GM21529 (cell line): ENCODE results near the gene PPIG.
"Not testable (repeated sequence)": the region's sequence is repeated elsewhere in the genome, so short reads cannot be mapped to it uniquely, and the experiment has no call there.

Experiments
- ATAC-seq: cut with Tn5 transposase; IDR thresholded peaks from one replicate; pipeline ENCODE4 v1.9.1; 2021; ENCODE audit not compliant: unreplicated experiment

Gene PPIG

DNA sequence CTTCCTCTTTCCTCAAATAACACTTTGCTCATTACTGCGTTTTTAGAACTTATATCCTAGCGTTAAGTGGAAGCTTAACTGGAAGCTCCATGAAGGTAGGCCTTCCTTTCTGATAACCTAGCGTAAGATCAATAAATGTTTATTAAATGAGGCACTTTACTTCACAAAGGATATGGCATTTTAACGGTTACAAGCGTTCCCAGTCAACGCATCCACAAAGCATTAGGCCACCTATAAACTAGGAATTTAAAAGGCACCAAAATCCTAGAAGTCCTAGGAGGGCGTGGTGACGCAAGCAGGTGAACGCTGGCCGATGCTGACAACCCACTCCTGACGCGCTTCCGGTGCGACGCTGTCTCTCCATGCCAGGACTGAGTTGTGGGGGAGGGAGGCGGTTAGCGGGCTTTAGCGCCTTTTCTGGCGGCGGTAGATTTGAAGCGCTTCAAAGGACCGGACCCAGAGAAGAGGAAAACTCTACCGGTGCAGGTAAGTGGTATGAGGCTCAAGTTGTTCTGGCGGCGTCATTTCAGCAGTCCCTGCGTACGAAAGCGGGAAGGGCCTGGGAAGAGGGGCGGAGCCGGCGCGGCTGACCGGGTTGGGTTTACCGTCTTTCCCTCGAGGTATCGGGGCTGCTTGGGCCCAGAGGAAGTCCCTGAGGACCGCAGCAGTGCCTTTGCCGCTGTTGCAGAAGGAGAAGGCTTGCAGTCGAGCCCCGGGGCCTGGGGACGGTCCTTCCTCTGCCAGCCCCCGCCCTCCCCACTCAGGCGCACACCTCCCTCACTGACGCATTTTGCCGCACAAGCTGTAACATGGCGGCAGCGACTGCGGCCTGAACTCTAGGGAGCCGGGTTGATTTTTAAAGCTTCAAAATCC lies at the start of gene PPIG:
PPIG (plus strand) TSS at position 347 of the 873 bp plus-strand sequence. CDS start 19,691 bp downstream, outside the sequence.
- peak; percentile 89 for ATAC-seq

DNA sequence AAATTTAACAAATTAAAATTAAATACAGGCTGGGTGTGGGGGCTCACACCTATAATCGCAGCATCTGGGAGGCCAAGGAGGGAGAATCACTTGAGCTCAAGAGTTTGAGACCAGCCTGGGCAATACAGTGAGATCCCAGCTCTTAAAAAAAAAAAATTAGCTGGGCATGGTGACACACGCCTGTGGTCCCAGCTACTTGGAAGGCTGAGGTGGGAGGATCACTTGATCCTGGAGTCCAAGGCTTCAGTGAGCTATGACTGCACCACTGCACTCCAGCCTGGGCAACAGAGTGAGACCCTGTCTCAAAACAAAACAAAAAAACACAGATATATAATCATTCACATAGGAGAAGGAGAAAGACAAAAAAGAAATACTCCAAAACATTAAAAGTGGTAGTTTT lies 44.7 kb upstream of the PPIG start:
- ATAC-seq, result not testable (repeated sequence)

DNA sequence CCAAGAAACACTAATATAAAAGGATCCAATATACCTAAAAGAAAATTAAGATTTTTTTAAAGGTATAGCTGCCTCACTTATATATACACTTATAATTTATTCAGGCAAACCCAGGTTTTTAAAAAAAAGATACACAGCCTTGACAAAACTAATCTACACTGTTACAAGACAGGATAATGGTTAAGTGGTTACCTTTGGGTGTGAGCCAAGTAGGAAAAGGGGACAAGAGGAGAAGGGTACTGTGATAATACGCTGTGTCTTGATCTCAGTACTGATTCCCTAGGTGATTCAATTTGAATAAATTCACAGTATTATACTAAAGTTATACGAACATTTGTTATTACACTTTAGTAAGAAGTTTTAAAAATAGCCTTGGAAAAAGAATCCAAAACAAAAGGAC lies 44.0 kb upstream of the PPIG start:
- ATAC-seq, result no peak

DNA sequence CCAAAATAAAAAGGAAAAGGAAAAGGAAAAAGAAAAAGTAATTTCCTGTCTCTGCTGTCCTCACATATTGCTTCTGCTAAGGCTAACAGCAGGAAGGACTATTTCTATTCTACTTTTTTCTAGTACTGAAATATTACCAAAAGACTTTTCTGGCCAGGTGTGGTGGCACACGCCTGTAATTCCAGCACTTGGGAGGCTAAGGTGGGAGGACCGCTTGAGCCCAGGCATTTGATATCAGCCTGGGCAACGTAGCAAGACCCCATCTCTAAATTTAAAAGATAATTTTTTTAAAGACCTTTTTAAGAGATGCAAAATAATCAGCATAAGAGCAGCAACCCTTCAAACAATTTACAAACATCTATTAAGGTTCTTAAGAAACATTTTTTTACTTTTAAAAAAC lies 41.7 kb upstream of the PPIG start:
- no peak for ATAC-seq

DNA sequence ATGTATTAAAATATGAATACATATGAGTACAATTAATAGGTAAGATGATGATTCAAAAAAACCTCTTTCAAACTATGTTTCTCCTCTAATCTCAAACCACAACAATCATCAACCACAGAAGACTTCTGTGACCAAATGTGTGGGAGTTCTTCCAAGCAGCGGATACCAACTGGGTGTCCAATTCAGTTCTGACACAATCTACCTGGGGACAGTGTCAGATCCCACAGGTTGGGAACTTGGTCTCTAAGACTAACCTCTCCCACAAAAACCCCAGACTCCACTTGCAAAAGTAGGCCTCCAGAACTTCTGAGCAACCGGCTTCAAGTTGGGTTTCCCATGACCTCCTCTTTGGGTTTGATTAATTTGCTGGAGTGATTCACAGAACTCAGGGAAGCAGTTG lies 37.4 kb upstream of the PPIG start:
- no peak for ATAC-seq

DNA sequence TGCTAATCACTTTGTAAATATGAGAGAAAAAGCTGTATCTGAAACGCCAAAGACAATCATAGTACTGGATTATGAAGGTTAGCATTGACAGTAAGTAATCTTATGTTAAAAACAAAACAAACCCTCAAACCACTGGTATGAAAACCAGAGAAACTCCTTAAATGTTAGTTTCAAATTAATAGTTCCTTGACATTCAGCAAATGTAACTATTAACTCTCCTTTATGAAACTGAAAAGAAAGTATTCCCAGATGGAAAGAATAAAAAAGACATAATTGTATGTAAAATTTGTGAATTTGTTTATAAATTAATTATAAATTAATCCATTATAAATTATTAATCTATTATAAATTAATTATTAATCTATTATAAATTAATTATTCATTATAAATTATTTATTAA lies 22.8 kb upstream of the PPIG start:
- ATAC-seq, result no peak

DNA sequence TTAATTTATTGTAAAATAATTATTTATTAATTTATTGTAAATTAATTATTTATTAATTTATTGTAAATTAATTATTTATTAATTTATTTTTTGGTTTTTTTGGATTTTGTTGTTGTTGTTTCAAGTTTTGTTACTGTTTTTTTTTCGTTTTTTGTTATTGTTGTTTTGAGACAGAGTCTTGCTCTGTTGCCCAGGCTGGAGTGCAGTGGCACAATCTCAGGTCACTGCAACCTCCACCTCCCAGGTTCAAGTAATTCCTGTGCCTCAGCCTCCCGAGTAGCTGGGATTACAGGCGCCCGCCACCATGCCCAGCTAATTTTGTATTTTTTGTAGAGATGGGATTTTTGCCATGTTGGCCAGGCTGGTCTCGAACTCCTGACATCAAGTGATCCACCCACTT lies 22.1 kb upstream of the PPIG start:
- not testable (repeated sequence) for ATAC-seq

DNA sequence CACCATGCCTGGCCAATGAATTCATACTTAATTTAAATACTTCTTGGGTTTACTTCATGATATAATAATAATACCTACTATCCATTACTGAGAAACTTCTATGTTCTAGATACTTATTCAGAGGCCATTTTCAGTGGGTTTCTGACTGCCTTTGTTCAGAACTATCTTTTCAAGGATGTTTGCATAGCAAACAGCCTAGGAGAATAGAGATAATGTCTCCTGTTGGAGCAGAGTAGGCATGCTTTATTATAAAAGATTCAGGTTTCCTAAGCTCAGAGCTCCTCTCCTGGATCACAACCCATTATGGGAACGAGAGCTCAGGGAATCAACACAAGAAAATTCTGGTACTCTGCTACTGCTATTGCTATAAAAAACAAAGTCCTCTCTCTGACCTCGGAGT lies 21.6 kb upstream of the PPIG start:
- ATAC-seq, result no peak

DNA sequence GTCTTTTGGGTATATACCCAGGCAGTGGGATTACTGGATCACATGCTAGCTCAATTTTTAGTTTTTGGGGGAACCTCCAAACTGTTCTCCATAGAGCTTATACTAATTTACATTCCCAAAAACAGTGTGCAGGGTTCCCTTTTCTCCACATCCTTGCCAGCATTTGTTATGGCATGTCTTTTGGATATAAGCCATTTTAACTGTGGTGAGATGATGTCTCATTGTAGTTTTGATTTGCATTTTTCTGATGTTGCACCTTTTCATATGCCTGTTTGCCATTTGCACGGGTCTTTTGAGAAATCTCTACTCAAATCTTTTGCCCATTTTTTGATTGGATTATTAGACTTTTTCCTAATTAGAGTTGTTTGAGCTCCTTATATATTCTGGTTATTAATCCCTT lies 18.5 kb upstream of the PPIG start:
- no peak for ATAC-seq

DNA sequence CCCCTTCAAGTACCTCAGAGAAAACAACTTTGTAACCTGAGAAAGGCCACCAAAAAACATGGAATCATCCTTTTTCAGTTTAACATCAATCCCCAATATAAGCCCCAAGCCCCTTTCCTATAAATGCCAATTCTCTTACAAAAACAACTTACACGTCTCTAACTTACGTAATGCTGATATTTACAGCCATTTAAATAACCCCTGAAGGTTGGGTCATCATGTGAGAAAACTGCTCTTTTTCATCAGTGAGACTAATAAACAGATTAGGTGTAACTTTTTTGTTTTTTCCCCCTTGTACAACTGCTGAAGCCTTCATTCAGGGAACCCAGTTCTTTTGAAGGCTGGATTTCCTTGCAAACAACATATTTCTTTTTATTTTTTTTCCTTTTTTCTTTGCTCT lies 14.2 kb upstream of the PPIG start:
- no peak for ATAC-seq

DNA sequence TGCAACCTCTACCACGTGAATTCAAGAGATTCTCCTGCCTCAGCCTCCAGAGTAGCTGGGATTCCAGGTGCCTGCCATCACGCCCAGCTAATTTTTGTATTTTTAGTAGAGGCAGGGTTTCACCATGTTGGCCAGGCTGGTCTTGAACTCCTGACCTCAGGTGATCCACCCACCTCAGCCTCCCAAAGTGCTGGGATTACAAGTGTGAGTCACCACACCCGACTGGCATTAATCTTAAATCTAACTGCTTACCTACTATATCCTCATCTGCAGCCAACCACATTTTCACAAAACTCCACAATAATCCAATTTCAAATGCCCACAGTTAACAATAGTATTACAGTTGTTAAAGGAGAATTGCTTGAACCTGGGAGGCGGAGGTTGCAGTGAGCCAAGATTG lies 13.4 kb upstream of the PPIG start:
- ATAC-seq, result not testable (repeated sequence)

DNA sequence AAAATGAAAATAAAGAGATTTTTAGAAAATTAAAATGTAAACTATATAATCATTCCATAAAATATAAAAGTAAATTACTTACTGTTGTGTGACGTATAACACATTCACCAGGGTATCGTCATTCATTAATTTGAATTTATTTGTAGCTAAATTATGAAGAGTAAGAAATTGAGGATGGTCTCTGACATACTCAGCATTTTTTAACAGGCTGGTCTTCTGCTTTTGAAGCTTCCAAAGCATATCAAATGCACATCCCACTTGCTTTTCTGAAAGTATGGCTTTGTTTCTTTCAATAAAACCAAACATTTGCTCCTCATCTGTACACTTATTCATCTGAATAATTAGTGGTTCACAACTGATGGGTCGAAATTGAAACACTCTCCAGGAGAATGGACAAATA lies 12.6 kb upstream of the PPIG start:
- no peak for ATAC-seq

DNA sequence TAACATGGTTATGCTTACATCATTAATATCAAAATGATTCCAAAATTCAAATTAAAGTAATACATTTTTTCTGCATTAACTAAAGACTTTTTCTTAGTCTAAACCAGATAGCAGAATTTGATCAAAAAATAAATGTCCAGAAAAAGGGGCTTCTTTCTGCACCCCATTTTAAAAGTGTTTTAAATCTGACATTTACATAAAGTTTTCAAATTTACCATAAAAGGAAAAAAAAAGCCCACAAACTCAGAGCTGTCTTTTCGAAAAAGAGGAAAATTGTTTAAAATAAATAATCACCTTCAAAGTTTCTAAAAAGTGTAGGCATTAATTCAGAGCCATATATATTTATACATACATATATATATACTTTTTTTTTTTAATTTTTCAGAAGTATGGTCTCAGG lies 12.0 kb upstream of the PPIG start:
- no peak for ATAC-seq

DNA sequence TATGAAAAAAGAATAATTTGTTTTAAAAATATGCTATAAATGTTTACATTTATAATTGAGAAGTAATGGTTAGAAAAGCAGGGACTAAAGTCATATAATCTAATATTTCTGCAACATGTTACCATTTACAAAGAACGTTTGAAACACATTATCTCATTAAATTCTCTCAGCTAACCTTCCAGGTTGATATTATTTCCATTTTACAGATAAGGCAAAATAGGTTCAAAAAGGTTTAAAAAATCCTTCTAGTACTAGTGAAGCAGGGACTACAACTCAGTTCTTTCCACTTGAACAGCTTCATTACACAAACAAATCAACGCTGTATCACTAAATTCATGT lies 11.4 kb upstream of the PPIG start:
- no peak for ATAC-seq

DNA sequence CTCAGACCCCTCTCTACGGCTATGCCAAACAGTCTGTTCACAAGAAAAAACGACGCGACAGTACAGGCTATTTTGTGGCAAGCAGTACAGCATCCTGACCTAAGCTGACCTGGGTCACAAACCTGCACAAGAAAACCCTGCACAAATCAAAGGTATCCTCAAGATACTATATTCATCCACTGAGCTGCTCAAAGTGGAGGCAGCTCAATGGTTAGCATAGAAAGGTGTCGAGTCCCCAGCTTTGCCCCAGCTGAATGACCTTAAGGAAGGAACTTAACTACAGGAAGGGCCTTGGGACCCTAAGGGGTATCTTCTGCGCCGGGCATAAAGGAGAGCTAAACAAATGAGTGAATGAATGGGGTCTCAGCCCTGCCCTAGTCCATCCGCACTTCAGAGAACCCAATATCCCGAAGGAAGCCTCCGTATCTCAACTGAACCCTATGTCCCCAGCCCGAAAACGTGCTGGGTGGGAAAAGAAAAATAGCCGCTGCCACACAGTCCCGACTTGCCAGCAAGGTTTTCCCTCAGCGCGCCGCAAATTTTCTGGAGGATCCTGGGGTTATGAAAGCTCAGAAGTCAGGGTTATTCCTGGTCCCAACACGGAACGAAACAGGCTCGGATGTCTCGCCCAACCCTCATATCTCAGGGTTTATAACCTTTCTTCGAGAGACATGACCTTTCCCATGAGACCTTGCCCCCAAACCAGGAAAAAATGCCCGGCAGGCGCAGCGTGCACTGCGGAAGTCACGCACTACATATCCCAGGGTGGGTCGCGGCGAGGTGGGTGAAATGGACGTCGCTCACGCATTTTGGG lies 10.8 kb upstream of the PPIG start, which contains the start of gene FASTKD1:
FASTKD1 (minus strand) TSS at position 706 of the 814 bp plus-strand sequence. CDS start 1,836 bp downstream, outside the sequence.
- peak; percentile 99 for ATAC-seq

DNA sequence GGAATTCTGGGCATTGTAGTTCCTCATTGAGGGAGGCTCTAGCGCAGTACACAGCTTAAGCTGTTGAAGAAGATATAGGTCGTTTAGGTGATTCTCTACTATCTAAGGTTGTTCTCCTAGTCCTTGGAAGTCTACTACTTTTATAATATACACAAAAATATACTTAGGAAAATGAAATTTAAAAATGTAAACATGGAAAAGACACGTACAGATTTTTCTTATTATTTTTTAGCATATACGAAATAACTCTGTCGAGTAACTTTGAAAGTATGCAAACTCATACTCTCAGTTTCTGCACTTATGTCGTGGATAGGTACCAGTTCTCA lies 10.2 kb upstream of the PPIG start:
- ATAC-seq, result no peak

DNA sequence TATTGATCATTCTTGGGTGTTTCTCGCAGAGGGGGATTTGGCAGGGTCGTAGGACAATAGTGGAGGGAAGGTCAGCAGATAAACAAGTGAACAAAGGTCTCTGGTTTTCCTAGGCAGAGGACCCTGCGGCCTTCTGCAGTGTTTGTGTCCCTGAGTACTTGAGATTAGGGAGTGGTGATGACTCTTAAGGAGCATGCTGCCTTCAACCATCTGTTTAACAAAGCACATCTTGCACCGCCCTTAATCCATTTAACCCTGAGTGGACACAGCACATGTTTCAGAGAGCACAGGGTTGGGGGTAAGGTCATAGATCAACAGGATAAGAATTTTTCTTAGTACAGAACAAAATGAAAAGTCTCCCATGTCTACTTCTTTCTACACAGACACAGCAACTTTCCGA lies 9.6 kb upstream of the PPIG start:
- not testable (repeated sequence) for ATAC-seq

DNA sequence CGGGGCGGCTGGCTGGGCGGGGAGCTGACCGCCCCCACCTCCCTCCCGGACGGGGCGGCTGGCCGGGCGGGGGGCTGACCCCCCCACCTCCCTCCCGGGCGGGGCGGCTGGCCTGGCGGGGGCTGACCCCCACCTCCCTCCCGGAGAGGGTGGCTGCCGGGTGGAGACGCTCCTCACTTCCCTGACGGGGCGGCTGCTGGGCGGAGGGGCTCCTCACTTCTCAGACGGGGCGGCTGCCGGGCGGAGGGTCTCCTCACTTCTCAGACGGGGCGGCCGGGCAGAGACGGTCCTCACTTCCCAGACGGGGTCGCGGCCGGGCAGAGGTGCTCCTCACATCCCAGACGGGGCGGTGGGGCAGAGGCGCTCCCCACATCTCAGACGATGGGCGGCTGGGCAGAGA lies 8.9 kb upstream of the PPIG start:
- not testable (repeated sequence) for ATAC-seq

DNA sequence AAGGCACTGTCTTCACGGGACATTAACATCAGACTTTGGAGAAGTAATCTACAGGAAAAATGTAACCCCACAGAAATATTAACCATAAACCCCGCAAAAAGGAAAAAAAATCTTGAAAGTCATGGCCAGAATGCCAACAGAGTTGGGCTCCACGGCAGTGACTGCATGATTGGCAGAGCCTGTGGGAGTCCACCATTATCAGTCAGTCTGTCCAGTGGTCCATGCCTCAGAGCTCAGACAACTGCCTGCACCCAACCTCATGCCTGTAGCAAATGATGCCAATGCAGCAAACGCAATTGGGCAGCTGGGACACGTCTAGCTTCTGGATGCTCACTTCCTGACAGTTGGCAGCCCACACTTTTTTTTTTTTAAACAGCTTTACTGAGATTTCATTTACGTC lies 5.1 kb upstream of the PPIG start:
- no peak for ATAC-seq

DNA sequence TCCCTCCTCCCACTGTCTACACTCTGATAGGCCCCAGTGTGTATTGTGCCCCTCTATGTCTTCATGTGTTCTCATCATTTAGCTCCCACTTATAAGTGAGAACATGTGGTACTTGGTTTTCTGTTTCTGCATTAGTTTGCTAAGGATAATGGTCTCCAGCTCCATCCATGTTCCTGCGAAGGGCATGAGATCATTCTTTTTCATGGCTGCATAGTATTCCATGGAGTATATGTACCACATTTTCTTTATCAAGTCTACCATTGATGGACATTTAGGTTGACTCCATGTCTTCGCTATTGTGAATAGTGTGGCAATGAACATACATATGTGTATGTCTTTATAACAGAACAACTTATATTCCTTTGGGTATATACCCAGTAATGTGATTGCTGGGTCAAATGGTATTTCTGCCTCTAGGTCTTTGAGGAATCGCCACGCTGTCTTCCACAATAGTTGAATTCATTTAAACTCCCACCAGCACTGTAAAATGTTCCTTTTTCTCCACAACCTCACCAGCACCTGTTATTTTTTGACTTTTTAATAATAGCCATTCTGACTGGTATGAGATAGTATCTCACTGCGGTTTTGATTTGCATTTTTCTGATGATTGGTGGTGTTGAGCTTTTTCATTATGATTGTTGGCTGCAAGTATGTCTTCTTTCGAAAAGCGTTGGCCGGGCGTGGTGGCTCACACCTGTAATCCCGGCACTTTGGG lies 1.4 kb upstream of the PPIG start:
- not testable (repeated sequence) for ATAC-seq

DNA sequence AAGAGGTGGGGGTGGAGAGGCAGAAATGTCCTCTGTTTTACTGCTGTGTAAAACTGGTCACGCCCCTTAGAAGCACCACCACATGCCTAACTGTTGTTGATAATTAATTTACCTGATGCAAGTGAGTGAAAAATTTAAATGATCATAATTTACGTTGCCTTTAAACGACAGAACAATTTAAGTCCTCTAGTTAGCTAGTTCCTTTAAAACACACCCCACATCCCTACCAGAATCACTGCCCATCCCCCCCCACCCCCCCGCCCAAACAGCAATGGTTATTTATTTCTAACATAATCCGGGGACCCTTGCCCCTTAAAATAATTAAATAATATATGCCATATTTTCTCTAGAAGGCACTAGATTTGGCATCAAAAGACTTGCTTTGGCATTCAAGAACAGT lies 633 bp upstream of the PPIG start:
- no peak for ATAC-seq

DNA sequence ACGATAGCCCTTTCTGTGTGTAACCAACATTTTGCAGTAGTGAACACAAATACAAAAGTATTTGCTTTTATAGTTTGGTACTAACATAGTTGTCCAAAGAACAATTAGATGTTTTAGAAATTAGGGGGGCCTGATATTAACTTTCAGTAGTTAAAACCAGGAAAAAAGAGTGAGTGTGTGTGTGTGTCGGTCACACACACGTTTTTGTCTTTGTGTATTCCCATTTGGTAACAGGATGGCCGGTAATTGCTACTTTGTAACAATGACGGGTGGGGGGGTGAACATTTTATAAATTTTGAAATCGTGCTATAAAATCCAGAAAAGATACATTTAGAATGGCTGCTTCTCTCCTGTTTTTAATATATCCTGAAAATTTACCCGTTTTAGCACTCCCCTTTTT lies 1.5 kb downstream of the PPIG start:
- ATAC-seq, result no peak
